NCI-H82 treated with DMSO at 0.1 percent for 48 hours (cell line): ENCODE measurements around the gene PPARD.
"Not testable (repeated sequence)": the region's sequence is repeated elsewhere in the genome, so short reads cannot be mapped to it uniquely, and the experiment has no call there.

Experiments
- DNase-seq: peaks from one replicate; lab custom pipeline; 2025; ENCODE audit not compliant: unreplicated experiment; lab: John Stamatoyannopoulos, UW

The PPARD gene

DNA sequence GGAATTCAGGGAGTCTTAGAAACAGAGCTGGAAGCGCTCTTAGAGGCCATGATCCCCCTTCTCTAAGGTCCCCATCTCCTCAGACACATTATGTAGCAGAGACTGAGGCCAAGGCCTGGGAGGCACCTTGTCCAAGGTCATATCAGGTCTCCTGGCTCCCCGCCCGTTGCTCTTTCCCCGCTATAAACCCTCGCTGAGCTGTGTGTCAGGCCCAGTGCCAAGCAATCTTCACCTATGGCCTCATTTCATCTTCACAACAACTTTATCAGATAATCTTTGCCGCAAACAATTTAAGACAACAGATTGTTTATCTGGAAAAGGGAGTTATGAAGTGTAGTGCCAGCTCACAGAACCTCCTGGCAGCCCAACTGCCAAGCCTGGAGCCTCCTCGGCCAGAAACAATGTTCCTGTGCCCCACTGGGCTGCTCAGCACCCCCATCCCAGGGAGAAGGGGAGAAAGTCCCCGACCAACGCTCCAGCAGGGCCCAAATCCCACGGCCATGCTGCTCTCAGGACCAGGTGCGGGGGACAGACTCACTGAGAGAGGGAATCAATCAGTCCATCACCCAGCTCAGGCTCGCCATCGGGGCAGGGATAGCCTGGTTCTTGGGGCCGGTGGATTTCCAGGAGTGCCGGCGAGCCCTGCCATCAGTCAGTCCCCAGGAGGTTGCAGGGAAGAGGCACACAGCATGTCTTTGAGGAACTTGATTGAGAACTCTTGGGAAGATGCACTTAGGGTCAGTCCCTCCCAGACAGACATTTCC is 92.9 kb downstream of the PPARD start:
- DNase-seq: peak; percentile 67

DNA sequence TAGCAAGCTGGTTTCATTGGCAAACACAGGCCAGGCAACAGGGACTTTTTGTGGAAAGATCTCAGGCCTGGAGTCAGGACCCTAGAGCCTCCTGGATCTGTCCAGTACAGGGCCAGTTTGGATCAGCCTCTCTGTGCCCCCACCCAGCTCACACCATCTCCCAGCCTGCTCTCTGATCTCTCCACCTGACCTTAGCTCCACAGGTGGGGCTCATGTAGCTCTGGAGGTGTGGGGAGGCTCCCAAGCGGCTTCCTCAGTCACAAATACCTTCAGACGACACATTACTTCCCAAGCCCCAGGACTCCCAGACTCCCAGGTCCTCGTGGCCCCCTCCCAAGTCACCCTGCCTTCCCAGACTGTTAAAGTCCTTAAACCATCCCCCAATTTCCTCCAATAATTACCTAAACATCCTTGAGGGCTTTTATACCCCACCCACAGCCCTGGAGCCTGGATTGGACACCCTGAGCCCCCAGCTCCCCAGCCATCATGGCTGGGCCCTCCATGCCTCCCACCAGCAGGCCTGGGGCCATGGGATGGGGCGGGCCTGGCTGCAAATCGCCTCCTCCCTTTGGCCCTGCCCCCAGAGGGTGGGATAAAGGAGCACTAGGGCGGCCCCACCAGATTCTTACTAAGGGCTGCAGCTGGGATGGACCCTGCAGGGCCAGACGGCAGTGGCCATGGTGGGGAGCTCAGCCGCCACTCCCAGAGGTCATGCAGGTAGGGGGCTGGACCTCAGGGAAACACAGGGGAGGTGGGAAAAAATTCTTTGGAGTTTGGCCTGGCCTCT is 93.9 kb downstream of the PPARD start:
- no peak for DNase-seq

DNA sequence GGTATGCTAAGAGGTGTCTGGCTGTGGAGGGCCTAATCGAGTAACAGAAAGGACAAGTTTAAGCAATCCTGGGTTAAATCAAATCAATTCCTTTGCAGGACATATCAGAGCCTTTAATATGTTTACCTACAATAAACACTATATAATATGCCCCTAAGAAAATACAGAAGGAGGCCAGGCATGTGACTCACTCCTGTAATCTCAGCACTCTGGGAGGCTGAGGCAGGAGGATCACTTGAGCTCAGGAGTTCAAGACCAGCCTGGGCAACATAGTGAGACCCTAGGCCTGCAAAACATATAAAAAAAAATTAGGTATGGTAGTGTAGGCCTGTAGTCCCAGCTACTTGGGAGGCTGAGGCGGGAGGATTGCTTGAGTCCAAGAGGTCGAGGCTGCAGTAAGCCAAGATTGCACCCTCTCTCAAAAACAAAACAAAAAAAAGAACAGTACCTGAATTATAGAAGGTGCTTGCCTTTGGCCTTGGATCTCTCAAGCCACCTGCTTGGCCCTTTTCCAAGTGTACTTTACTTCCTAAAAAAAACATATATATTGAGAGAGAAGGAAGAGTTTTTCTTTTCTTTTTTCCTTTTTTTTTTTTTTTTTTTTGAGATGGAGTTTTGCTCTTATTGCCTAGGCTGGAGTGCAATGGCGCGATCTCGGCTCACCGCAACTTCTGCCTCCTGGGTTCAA is 96.2 kb downstream of the PPARD start:
- not testable (repeated sequence) for DNase-seq

DNA sequence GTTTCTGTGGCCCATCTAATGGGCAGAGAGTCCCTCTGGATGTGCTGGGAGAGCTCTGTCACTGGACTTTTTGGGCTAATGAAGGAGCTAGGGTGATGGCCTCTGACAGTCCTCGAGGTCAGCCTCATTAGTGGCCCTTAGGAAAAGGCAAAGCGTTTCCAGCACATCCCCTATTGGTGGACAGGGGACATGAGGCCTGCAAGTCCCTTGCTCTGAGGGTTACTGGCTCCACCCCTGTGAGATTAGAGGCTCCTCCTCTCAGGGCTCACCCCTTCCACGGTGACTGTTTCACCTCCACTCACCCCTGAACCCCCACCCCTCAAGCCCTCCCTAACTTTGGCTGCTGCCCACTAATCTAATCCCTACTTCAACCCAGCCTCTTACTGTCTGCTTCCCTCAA is 97.0 kb downstream of the PPARD start:
- DNase-seq: peak; percentile 37

DNA sequence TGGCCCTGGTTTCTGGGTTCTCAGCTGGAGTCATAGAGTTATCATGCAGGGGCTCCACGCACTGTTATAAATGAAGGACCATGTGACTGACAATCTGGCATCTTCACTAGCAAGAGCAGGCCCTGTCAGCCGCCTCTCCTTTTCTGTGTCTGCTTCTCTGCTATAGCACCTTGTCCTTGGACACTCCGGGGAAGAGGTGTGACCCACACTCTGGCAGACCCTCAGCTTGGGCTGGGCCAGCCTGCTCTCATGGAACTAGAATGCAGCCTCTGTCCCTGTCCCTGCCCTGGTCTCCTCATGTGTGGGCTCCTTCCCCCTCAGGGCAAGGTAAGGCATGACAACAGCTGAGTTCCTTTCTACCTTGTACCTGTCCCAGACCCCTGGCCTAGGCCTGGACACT is 98.8 kb downstream of the PPARD start:
- no peak for DNase-seq

DNA sequence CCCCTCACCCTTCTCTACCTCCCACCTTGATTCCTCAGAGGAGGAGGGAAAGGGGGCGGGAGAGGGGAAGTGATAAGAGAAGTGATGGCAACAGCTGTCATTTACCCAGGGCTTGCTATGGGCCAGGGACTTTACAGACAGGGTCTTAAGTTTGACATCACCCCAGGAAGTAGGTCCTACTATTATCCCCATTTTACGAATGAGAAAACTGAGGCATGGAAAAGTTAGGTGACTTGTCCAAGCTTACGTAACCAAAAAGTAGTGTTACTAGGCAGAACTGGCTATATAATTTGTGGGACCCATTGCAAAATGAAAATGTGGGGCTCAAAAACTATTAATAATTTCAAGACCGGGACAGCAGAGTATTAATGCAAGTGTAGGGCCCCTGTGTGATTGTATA is 99.3 kb downstream of the PPARD start:
- DNase-seq: no peak

DNA sequence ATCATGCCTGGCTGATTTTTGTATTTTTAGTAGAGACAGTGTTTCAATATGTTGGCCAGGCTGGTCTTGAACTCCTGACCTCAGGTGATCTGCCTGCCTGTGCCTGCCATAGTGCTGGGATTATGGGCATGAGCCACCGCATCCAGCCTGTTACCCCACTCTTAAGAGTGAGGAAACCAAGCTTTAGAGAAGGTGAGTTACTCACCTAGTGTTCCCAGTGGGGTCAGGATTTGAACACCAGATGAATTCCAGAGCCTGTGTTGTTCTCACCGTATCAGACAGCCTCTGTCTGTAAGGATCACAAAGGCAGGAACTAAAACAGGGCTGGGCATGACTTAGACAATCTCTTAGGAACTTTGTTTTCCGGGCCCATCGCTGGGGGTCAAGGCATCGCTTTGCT is 100.3 kb downstream of the PPARD start:
- DNase-seq: no peak

DNA sequence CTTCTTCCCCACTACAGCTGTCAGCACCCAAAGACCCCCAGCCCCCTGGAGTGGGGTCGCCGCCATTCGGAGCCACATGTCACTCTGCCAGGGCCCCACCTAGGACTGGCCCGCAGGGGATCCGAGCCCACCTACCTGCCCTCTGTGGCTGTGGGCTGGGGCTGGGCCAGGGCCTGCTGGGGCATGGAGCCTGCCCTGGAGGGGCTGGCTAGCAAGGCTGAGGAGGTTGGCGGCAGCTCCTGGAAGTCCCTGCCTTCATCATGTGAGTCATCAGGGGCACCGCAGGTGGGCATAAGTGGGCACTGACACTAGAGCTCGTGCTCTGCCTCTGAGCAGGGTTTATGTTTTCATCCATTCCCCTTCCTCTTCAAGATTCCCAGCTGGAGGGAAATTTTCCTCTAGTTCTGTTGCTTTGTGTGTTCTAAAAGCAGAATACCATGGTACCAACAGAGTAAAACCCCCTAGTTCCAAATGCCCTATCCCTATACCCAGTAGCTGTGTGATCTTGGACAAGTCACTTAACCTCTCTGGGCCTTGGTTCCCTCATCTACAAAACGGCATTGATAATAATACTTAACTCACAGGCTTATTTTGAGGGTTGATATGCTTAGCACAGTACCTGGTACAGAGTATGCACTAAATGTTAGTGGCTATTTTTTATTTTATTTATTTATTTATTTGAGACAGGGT is 101.1 kb downstream of the PPARD start:
- no peak for DNase-seq

DNA sequence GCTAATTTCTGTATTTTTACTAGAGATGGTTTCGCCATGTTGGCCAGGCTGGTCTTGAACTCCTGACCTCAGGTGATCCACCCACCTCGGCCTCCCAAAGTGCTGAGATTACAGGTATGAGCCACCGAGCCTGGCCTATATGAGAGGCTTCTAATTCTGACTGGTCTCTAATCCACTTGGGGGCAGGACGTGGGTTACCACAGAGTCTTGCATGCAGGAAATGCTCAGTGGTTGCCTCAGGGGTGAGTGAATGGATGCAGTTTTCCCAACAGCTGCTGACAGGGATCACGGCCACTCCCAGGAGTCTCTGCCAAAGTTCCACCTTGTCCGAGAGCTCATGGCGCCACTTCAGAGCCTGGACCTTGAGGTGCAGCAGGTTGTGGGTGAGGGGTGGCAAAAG is 103.3 kb downstream of the PPARD start:
- DNase-seq: no peak

DNA sequence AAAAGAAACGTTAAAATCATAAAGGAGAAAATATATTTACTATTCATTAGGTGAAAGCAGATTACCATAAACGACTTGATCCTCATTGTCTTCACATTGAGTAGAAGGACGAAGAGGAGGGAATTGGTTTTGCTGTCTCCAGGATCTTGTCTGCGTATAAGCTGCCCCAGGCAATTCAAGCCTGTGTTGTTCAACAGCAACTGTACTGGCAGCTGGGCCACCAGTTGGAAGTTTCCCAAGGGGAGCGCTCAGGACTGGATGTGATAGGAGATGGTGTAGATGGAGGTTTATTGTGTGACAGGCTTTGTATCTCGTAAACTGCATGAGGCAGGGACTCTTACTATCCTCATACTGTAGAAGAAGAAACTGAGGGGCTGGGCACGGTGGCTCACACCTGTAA is 105.8 kb downstream of the PPARD start:
- DNase-seq: no peak

DNA sequence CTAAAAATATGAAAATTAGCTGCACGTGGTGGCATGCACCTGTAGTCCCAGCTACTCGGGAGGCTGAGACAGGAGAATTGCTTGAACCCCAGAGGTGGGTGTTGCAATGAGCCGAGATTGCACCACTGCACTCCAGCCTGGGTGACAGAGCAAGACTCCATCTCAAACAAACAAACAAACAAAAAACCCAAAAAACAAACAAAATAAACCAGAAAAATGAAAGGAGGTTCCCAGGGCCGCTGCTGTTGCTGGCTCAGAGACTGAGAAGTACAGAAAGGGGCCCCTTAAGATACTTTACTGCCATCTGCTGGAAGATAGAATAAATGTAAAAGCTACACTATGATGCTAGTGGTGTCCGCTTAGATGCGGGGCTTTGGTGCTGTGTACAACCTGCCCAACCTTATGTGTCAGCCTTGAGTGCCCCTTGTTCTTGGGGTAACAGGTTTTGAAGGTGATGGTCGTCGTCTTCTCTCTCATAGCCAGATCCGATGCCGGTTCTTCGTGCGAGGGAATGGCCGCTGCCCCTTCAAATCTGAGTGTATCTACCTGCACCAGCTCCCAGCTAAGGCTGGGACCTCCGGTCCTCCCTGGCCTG is 107.0 kb downstream of the PPARD start:
- peak; percentile 66 for DNase-seq

DNA sequence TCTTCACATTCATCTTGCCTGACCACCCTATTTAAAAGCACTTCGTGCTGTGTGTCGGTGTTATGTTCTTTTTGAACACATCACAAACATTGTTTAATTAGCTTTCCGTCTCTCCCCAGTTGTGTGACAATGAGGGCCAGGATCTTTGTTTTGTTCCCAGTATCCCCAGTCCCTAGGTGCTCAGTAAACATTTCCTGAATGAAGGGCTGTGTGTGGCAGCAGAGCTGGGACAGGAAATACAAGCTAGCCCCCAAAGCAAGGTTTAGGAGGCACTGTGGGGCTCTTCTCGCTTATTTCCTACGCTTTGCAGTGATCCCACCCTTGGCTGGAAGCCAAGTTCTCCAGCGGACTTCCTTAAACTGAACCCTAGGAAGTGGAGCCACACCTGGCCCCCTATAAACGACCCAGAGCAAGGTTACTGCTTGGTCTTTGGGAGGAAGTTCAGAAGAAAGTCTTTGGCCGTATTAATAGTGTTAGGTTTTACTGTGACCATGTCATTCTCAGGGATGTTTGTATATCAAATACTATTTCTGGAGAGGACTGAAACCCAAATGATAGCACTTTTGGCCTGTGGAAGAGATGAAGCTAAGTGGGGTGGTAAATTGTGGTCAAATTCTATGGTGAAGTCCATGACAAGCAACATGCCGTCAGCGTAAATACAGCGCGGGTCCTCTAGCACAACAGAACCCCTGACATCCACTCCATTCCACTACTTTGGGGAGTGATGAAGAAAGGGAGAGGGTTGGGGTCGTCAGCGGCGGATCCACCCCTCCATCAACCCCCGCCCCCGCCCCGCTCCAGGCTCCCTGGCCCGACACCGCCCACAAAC is 109.2 kb downstream of the PPARD start:
- DNase-seq: no peak

DNA sequence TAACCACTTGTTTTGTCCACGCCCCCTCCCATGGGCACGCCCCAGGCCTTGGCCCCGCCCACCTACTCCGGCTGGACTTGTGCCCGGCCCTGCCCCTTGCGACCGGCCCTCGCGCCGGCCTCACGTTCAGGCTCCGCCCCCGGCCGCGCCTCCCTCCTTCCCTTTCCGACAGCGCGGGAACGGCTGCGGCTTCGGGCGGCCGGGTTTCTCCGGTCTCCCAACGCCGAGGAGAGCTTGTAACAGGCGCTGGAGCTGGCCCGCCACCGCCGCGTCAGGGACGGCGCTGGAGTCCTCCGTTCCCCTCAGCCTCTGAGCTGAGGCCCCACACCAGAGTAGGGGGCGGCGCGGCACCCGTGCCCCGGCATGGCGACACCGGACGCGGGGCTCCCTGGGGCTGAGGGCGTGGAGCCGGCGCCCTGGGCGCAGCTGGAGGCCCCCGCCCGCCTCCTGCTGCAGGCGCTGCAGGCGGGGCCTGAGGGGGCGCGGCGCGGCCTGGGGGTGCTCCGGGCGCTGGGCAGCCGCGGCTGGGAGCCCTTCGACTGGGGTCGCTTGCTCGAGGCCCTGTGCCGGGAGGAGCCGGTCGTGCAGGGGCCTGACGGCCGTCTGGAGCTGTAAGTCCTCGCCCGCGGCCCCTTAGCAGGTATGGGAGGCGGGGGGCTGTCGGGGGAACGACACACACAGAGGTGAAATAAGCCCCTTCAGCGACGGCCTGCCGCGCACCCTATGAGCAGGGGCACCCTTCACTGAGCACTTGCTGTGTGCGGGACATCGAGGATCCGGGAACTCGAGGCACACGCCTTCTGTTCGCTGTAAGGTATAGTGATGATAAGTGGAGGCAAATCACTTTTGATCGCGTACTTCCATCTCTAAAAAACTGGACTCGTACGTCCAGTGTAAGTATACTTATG is 110.1 kb downstream of the PPARD start, which contains the start of gene FANCE:
FANCE (plus strand) TSS at position 156 of the 908 bp plus-strand sequence; CDS start at position 364, 208 bp downstream.
- peak; percentile 81 for DNase-seq

DNA sequence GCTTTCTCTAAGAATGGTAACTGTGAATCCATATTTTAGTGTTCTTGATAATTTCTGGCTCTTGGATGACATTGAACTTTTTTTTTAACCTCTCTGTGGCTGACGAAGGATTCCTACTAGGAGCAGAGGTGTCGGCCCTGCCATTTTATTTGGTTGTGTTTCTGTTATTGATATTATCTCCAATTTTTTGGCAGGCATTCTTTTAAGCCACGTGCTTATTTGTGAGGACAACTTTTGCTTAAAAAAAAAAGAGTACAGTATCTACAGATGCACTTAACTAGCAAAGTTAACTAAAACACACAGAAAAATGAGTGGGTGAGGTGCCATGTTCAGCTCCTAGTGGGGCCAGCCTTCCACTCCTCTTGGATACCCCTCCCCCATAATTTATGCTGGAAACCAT is 110.9 kb downstream of the PPARD start:
- no peak for DNase-seq

DNA sequence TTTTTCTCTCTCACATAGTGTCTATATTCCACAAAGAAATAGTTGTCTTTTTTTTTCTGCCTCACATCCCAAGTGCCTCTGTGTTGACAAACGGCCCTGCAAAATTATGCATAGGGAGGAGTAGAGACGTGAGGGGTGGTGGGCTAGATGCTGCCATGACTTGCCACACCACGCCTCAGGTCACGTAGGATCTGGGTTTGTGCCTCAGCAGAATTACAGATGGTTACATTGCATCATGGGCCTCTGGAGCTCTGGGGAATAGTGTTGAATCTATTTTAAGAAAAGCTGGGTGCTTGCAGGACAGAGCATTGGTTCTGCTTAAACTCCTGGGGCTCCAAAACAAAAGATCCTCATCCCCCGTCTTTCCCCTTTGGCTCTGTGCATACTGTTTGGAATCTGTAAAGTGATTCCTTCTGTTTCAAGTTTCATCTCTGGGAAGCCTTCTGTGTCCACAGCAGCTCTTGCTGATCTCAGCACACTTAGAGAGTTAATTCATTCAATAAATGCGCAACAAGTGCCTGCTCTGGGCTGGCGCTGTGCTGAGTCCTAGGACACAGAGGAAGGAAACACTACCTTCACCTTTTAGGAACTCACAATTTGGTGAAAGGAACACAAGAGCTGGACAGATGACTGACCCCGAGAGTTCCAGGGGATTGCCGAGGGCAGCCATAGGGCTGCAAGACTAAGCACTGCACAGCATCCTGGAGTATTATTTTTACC is 112.2 kb downstream of the PPARD start:
- DNase-seq: no peak

DNA sequence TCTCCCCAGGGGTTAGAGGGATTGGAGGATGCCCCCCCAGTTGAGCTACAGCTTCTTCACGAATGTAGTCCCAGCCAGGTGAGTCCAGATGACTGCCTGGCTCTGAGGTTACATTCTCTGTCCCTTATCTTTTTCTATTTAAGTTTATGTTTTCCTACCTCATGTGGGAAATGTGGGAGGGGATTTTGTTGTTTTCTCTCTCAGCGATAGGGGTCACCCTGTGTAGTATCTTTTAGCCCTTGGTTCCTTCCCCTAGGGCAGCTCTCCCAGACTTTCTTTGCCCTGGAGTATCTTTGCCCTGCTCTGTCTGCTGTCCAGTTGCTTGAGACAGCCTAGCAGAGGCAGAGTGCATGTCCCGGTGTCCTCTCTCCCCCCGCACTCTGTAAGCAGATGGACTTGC is 115.5 kb downstream of the PPARD start:
- no peak for DNase-seq

DNA sequence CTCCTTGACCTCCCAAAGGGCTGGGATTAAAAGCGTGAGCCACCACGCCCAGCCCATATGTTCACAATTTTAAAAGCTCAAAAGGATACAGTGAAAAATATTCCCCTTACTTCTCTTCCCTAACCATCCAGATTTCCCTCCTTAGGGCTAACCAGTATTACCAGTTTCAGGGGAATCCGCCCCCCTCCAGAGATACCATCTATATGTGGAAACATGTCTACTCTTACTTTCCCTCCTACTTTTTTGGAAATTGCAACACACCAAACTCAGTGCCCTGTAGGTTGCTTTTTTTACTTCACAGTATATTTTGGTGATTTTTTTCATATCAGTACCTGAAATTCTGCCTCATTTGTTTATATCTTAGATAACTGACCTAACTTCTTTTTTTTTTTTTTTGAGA is 118.9 kb downstream of the PPARD start:
- DNase-seq: no peak

DNA sequence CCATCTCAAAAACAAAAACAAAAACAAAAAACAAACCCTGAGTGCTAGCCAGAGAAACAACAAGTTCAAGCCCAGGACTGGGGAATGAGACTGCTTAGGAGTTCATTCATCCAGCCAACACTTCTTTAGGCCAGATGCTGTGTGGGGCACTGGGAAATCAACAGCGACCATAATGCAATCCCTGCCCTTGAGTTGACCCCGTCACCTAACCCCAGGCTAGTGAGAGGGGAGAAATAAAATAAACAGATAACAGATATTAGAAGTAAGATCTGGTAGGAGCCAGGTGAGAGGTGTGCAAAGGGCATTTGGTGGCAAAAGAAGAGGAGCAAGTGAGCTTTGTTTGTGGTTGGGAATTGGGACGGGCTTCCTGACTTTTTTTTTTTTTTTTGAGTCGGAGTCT is 120.9 kb downstream of the PPARD start:
- DNase-seq: no peak
